Stimulated activated CD8-positive, alpha-beta memory T cell treated with anti-CD3 and anti-CD28 coated beads, Interleukin-2, amount 100 ng/mL, for 48 hours (primary cell): Measurements from ENCODE around the gene APH1B.
"Not testable (repeated sequence)": the region's sequence is repeated elsewhere in the genome, so short reads cannot be mapped to it uniquely, and the experiment has no call there.

ENCODE experiments used
- DNase-seq, 2 donors: peaks; one replicate each; pipeline ENCODE4 v3.0.0-alpha.2; 2020; ENCODE audit warnings: low read depth in 2 of 2

The APH1B gene

GRCh38 chr15:63331456-63331855 lies 54.1 kb downstream of the APH1B start:
- no peak for DNase-seq

- DNase-seq = no peak
These were observed 55.1 kb downstream of the APH1B start for GRCh38 chr15:63332367-63333124.

DNA sequence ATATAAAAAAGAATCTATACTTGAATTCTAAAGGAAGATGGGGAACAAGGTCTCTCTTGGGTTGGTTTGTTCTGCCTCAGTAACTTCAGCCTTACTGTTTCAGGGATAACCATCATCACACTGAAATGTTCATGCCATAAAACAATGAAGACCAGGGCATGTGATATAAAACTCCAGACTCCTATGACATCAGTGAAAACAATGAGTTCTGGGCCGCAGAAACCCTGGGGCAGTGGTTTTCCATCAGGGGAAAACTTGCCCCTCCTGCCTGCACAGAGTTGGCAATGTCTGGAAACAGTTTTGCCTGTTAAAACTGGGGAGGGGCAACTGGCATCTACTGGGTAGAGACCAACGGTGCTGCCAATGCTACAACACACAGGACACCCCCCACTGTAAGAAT lies 57.4 kb downstream of the APH1B start:
- DNase-seq = no peak

DNA sequence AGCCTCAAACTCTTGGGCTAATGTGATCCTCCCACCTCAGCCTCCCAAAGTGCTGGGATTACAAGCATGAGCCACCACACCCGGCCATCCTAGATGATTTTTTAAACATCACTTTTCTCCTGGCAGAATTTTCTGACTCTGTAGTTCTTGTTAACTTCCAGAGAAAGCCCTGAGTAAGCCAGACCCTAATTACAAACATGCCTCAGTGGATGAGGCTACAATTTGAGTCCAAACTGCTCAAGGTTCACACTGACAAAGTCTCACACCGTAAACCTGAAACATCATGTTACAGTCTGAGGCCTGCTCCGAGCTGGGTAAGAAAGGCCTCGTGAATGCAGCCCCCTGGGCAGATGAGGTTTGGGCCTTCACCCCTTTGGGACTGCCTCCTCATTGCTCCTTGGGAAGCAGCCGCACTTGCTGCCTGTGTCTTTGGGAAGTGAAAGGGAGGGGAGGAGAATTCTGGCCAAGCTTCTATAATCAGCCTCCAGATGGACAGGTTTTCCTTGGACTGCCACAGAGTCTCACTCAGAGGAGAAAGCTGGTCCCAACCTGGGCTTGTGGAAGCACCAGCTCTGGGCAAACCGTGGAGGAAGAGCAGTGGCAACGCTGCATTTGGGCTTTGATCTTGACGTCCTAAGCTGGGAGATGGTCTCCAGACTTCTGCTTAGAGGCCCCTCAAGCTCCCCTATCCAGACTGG lies 58.3 kb downstream of the APH1B start:
- no peak for DNase-seq

DNA sequence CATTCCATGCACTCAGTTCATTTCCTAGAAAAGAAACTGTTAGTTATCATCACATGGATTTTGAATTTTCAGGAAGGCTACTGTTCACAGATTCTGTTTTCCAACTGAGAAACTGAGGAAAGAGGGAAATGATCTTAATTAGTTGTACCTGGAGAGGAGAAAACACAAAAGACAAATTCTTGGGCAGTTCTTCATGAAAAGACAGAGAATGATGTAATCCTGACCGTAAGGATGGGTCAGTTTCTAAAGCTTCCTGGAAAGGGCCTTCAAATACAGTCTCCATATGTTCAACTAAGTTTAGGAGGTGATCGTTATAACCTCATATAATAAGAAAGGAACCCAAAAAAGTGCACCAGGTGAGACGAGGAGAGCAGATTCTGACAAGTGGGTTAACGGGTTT lies 59.6 kb downstream of the APH1B start:
- no peak for DNase-seq

GRCh38 chr15:63338170-63338569 lies 60.8 kb downstream of the APH1B start:
- no peak for DNase-seq

- no peak for DNase-seq
These were observed 61.8 kb downstream of the APH1B start for GRCh38 chr15:63339006-63339766.

DNA sequence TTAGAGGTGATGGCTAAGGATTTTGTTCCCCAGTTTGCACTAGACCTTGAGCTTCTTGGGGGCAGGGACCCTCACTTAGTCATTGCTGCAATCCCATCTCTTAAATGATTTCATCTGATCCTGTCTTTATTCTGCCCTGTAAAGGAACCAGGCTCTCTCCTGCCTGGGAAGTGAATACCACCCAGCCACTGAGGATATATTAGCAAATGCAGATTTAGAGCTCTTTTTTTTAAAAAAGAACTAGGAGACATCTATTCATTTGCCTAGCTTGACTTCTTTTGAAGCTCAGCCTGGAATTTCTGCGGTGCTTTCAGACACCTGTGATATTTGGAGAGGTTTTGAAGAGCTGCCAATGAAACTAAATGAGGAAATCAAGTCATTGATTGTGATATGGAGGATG lies 62.4 kb downstream of the APH1B start:
- DNase-seq = no peak

DNA sequence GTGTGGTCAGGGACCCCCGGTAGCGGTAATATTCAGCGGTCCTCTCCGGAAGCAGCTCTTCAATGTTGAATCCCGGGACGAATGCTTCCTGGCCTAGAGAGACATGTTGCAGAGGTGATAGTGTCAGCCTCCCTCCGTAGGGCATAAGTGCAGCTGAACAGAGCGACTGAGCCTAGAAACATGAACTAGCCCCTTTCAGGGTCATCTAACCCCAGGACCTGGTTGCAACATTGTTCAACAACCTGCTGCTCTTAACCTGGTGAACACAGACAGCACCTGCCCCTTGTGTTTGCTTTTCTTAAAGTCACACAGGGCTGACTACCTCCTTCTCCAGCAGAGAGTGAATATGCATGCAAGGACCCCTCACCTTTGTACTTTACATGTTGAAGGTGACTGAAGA lies 62.9 kb downstream of the APH1B start:
- no peak for DNase-seq

GRCh38 chr15:63340878-63341277 lies 63.5 kb downstream of the APH1B start:
- DNase-seq = no peak

DNA sequence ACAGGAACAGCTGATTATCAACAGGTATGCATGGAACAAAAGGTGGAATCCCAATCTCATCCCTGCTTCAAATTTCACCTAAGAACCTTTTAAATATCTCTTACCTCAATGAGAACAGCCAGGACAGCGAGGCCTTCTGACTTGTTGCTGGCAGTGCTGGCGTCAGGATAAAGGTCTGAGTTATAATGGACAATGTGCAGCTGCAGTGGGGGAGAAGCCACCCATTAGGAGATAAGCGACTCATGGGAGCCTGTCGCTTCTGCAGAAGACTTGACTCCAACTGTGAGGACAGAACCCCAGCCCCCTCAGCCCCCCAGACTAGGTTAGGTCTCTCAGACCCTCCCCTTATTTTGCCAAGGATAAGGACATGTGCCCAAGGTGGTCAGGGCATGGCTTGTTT lies 64.5 kb downstream of the APH1B start:
- DNase-seq = no peak

DNA sequence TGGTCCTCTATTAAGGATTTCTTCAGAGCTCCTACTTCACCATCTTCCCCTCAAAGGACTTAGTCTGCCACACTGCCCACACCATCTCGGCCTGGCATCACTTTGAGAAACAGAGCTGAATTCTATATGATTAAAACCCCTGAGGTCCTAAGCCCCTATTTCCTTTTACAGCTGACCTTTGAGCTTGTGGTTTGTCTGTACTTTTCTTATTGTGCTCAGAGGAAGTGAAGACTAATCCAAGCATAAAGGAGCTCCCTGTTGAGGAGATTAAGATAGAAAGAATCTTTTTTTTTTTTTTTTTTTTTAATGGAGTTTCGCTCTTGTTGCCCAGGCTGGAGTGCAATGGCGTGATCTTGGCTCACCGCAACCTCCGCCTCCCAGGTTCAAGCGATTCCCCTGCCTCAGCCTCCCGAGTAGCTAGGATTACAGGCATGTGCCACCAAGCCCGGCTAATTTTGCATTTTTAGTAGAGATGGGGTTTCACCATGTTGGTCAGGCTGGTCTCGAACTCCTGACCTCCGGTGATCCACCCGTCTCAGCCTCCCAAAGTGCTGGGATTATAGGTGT lies 65.7 kb downstream of the APH1B start:
- not testable (repeated sequence) for DNase-seq

DNA sequence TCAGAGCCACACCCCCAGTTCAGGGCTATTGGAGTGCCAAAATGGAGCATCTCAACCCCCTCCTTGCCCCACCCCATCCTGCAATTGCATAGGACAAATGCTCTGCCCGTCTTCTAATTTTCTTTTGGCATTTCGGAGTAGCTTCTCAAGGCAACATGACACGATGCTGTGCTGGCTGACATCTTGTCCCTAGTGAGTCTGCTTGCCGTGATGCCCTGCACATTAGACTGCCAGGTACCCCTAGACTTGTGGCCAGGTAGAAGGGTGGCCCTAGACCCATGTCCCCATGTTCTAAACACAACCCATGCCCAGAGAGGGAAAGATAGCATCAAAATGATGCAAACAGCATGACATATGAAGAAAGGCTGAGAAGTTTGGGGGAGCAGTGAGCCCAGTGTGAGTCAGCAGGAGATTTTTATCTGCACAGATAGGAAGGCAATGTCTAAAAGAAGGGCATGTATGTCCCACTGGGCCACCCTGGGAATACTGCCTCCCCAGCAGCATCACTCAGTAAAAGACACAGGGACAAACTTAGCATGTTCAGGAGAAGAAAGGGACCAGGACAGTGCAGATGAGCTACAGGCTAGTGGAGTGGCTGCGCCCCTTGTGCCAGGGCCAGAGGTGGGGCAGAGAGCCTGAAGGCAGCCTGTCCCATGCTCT lies 67.5 kb downstream of the APH1B start:
- DNase-seq = no peak

GRCh38 chr15:63345391-63345752 lies 68.0 kb downstream of the APH1B start:
- no peak for DNase-seq

DNA sequence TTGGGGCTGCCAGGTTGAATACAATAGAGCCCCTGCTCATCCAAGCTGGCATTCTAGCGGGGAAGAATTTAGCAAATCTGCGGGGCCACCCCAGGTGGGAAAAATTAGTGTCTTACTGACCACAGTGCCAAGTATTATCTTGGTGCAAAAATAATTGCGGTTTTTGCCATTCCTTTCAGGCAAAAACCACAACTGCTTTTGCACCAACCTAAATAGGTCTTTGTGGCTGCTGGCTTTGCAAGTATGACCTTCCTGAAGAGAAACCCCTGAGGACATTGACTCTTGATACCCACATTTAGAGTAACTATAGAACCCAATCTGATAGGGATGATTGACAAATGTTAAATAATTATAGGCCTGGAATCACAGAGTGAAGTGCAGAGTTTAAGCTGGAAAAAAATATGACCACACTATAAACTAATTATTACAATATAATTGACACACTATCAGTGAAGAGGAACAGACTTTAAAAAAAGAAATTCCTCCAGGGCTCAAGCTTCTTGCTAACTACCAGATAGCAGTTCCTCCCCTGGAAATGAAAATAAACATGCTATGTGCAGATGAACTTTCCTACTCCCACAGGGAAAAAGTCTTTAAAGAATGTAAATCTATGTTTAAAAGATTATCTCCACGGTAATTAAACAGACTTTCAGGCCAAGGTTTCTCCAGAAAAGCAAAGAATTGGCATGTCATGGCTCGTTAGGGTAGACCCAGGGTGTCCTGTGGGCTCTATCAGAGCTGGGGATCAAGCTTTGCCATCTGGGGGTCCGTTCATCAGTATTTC lies 69.9 kb downstream of the APH1B start:
- no peak for DNase-seq

DNA sequence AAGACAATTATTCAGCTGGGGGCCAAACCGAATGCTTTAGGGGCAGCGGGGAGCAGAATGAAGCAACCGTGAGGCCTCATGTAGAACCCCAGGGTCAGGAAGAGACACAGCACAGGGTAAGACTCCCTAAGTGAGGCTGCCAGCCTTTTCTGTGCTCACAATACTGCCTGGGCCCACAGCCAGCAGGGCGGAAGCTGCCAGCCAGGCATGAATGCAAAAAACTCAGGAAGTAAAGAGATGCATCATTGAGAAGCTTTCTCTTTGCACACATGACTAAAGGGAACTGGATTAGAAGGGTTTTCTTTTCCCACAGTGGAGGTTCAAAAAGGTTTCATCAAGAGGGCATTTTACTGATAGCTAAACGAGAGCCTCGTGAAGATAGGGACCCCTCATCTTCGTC lies 71.0 kb downstream of the APH1B start:
- no peak for DNase-seq

DNA sequence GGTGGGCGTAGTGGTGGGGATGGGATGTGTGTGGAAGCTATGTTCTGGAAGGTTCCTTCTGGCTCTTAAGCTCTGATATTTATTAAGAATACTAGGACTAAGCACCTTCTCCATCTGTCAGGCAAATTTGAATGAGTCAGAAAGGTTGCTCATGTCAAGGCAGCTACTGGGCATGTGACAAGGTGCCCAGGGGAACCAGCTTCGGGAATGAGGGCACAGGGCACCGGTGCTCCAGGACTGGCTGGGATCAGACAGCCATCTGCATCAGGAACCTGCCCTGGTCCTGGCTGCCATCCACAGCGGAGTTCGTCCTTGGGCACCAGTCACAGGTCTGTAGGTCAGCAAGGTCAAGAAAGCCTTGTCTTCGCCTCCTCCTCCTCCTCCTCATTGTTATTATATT lies 71.8 kb downstream of the APH1B start:
- no peak for DNase-seq

- no peak for DNase-seq
These were observed 72.2 kb downstream of the APH1B start for GRCh38 chr15:63349621-63350020.

DNA sequence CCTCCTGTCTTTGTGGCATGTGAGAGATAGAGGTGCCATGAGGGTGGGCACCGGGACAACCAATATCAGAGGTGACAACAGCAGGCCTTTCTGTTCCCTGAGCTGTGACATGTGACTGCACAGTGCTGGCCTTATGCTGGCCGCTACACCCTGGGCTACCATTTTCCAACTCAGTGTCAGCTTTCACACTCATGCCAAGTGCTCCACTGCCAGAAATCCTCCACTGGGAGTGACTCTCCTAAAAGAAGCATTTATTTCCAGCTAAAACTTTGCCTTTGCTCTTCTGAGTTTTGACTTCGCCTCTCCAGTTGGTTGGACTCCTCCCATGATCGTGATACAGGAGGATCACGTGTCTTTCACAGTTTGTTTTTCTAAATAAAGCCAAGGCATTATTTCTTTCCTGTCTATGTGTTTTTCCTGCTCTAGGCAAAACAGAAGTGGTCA lies 72.8 kb downstream of the APH1B start:
- DNase-seq = no peak

DNA sequence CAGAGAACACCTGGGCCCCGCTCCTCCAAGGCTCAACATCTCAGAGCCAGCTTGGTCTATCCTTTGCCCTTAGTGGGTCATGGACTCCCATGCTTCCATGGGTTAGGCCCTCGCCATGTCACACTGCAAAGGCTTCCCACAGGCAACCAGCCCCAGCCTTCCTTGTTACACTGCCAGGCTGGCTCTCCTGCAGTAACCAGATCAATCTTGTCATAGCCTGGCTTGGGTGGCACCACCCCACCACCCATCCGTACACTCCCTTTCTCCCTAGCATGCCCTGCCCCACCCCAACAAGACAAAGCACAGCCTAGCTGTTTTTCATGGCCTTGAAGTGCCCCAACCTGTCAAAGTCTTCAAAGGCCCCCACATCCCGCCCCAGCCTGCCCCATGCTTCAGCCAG lies 73.8 kb downstream of the APH1B start:
- DNase-seq = no peak

- no peak for DNase-seq
These were observed 75.4 kb downstream of the APH1B start for GRCh38 chr15:63352808-63353207.
